IMR-90 (cell line): ENCODE data around the gene BRD8.

Experiments
- BHLHE40 ChIP-seq: fragments of 150-350 bp; IDR thresholded peaks from 2 replicates; pipeline ENCODE4 v1.6.1; 2016; ENCODE audit warnings: mild to moderate bottlenecking, low read depth, low read length
- CEBPB ChIP-seq: IDR thresholded peaks from 2 replicates; pipeline ENCODE4 v1.6.1; 2012; ENCODE audit warnings: low read depth, low read length, improper control_type of control experiment
- CTCF ChIP-seq: conservative IDR thresholded peaks from 2 replicates; pipeline ENCODE4 v1.5.1; 2012; ENCODE audit warnings: mild to moderate bottlenecking, low read depth, low read length, improper control_type of control experiment
- ELK1 ChIP-seq: fragments of 150-350 bp; IDR thresholded peaks from 2 replicates; pipeline ENCODE4 v1.6.1; 2016; ENCODE audit warnings: low read depth, mild to moderate bottlenecking, low read length, moderate library complexity, borderline replicate concordance
- MAFK ChIP-seq: IDR thresholded peaks from 2 replicates; pipeline ENCODE4 v1.6.1; 2012; ENCODE audit warnings: low read depth, low read length, improper control_type of control experiment
- MAZ ChIP-seq: IDR thresholded peaks from 2 replicates; pipeline ENCODE4 v1.6.1; 2012; ENCODE audit warnings: low read depth, mild to moderate bottlenecking, low read length, improper control_type of control experiment, moderate library complexity, borderline replicate concordance
- MXI1 ChIP-seq: IDR thresholded peaks from 2 replicates; pipeline ENCODE4 v1.6.1; 2012; ENCODE audit warnings: low read depth, mild to moderate bottlenecking, low read length, moderate library complexity, borderline replicate concordance
- NFE2L2 ChIP-seq: fragments of 150-350 bp; IDR thresholded peaks from 2 replicates; pipeline ENCODE4 v1.6.1; 2016; ENCODE audit warnings: low read depth, mild to moderate bottlenecking, low read length
- POLR2A ChIP-seq: IDR thresholded peaks from 2 replicates; pipeline ENCODE4 v1.6.1; 2012; ENCODE audit warnings: mild to moderate bottlenecking, low read depth, low read length
- RAD21 ChIP-seq: IDR thresholded peaks from 2 replicates; pipeline ENCODE4 v1.6.1; 2012; ENCODE audit warnings: low read length, improper control_type of control experiment
- RCOR1 ChIP-seq: IDR thresholded peaks from 2 replicates; pipeline ENCODE4 v1.6.1; 2012; ENCODE audit warnings: mild to moderate bottlenecking, low read length, improper control_type of control experiment; ENCODE audit not compliant: insufficient replicate concordance
- RFX5 ChIP-seq: IDR thresholded peaks from 2 replicates; pipeline ENCODE4 v1.8.0; 2012; ENCODE audit warnings: low read depth, mild to moderate bottlenecking, low read length, moderate library complexity
- SMC3 ChIP-seq: fragments of 150-350 bp; IDR thresholded peaks from 2 replicates; pipeline ENCODE4 v1.6.1; 2016; ENCODE audit warnings: low read depth, mild to moderate bottlenecking, antibody characterized with exemption, low read length, moderate library complexity
- USF2 ChIP-seq: fragments of 150-350 bp; IDR thresholded peaks from 2 replicates; pipeline ENCODE4 v1.6.1; 2017; ENCODE audit warnings: mild to moderate bottlenecking, antibody characterized with exemption, low read length, low read depth

- TF ChIP-seq BHLHE40: no peak
- TF ChIP-seq SMC3: no peak
- TF ChIP-seq CTCF: no peak
- TF ChIP-seq ELK1: no peak
- no peak for TF ChIP-seq RFX5
- no peak for TF ChIP-seq RAD21
- TF ChIP-seq POLR2A: no peak
- TF ChIP-seq MAZ: no peak
- TF ChIP-seq MXI1: no peak
- TF ChIP-seq USF2: no peak
- no peak for TF ChIP-seq NFE2L2
- no peak for TF ChIP-seq MAFK
- no peak for TF ChIP-seq CEBPB
- no peak for TF ChIP-seq RCOR1
Observed at GRCh38 chr5:138095100-138095907, 83.1 kb downstream of the BRD8 start.
